HG02763 (cell line): ENCODE measurements around the gene MRPL12.

Experiments
- ATAC-seq: cut with Tn5 transposase; IDR thresholded peaks from one replicate; pipeline ENCODE4 v1.9.1; 2021; ENCODE audit warnings: mild to moderate bottlenecking, moderate library complexity; ENCODE audit not compliant: unreplicated experiment

MRPL12 gene

DNA sequence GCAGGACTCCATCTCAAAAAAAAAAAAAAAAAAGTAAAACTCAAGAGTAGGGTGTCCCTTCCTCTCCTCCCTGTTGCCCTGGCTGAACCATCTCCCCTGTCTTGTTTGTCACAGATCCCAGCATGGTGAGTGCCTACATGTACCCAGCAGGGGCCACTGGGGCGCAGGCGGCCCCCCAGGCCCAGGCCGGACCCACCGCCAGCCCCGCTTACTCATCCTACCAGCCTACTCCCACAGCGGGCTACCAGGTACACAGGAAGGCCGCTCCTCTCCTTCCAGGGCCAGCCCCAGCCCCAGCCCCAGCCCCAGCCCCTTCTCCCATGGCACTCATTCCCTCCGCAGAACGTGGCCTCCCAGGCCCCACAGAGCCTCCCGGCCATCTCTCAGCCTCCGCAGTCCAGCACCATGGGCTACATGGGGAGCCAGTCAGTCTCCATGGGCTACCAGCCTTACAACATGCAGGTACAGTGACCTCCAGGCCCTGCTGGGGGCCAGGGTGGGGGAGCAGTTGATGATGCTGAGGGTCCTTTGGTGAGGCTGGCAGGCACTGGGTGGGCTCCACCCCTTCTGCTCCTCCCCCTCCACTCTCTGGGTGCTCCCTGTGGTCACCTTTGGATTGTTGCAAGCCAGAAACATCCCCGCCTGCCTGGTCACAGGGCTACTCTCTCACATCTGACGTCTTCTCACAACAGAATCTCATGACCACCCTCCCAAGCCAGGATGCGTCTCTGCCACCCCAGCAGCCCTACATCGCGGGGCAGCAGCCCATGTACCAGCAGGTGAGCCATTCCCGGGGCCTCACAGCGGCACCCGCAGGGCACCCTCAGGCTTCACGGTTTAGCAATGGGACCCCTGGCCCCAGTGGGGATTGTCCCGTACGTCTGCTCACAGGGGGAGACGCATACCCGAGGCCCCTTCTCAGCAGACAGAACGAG lies 2.5 kb upstream of the MRPL12 start:
- ATAC-seq = no peak

DNA sequence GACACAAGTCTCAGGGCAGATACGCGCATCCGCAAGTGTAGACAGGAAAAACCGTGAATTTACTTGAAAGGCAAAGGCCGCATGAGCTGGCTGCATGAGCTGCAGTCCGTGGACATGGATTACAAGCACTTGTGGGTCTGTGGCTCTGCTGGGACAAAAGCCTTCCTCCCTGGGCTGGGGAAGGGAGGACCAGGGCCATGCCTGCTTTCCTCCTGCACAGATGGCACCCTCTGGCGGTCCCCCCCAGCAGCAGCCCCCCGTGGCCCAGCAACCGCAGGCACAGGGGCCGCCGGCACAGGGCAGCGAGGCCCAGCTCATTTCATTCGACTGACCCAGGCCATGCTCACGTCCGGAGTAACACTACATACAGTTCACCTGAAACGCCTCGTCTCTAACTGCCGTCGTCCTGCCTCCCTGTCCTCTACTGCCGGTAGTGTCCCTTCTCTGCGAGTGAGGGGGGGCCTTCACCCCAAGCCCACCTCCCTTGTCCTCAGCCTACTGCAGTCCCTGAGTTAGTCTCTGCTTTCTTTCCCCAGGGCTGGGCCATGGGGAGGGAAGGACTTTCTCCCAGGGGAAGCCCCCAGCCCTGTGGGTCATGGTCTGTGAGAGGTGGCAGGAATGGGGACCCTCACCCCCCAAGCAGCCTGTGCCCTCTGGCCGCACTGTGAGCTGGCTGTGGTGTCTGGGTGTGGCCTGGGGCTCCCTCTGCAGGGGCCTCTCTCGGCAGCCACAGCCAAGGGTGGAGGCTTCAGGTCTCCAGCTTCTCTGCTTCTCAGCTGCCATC lies 1.7 kb upstream of the MRPL12 start:
- no peak for ATAC-seq

DNA sequence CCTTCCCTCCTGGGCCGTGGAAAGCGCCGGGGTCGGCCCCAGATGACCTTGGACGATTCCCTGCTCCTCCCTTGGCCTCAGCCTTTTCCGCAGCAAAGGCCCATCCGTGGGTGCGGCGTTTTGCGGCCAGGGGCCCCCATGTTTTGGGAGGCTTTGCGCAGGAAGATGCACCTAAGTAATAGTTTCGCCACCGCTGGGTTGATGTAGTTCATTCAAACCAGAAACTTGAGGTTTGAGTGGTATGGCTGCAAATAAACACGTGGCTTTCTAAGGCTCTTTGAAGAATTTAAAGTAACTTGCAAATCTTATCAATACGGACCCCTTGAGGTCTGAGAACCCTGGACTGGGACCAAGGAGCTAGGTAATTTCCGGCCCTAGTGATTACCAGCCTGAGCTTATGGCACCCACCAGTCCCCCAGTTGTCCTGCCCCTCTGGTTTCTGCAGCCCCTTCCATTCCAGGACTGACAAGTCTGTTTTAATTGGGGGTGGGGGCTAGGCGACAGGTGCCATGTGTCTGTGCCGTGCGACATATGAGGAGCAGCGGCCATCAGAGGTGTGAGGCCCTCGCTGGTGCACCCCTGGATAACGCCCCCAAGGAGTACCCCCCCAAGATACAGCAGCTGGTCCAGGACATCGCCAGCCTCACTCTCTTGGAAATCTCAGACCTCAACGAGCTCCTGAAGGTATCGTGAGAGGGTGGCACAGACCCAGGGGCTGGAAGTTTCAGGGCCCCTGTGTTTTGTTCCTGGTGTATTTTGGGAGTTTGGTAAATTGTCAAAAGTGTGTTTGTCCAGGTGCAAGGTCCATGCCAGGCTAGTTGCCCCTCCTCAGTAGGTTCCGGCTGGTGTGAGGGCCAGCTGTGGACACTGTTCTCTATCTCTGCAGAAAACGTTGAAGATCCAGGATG lies 834 bp downstream of the MRPL12 start:
- no peak for ATAC-seq

DNA sequence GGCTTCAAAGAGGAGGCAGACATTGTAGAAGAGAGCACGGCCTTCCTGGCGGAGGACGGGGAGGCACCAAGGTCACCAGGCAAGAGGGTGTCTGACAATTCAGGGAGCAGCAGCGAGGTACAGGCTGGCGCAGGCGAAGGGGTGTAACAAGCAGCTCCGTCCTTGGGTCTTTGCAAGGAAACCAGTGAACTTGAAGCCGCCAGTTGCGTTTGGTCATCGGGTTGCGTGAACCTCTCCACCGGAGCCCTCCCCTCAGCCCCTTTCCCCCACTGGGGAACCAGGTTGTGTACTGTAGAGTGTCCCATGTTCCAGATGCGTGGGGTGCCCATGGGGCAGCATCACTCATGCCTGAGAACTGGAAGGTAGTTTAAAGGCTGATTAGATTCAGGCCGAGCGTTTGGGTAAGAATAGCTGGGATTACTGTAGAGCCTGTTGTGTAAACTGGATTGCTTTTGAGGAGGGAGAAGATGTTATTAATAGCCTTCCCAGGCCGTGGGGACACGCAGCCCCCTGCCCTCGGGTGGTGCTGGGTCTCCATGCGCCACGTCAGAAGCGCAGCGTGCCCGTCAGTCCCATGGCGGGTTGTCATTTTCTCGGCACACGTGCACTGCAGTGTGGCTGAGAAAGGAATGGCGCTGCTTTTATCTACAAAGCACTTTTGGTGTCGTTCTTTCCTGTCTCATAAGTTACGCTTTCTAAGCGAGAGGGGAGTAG lies 2.5 kb downstream of the MRPL12 start:
- no peak for ATAC-seq

DNA sequence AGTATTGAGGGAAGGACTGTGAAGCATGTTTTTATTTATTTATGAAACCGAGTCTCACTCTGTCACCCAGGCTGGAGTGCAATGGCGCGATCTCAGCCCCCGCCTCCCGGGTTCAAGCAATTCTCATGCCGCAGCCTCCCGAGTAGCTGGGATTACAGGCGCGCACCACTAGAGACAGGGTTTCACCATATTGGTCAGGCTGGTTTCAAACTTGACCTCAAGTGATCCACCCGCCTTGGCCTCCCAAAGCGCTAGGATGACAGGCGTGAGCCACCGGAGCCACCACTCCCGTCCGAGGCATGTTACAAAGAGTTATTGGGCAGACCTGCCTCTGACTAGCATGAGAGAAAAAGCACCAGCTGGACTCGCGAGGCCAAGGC lies 3.1 kb downstream of the MRPL12 start:
- no peak for ATAC-seq

DNA sequence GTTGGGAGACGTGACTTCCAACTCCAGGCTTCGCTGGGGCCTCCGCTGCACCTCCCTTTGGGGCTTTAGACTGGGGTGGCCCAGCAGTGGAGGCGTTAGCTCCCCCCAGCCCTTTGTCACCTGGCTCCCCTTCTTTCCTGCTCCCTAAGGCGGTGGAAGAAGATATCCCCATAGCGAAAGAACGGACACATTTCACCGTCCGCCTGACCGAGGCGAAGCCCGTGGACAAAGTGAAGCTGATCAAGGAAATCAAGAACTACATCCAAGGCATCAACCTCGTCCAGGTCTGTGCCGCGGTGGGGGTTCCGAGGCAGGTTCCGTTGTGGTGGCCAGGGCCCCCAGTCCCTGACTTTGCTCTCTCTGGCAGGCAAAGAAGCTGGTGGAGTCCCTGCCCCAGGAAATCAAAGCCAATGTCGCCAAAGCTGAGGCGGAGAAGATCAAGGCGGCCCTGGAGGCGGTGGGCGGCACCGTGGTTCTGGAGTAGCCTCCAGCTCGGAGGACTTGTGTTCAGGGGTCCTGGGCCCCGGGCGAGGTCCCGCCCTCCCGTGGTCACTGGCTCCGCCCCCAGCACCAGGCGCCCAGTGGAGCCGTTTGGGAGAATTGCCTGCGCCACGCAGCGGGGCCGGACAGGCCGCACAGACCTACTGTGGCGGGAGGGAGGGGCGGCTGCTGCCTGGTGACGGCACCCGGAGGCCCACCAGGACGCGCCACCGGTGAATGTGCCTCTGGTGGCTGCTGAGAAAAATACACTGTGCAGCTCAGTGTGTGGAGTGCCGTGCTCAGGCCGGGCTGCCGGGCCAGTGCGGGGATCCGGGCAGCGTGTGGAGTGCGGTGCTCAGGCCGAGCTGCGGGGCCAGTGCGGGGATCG lies 3.8 kb downstream of the MRPL12 start:
- ATAC-seq = no peak

DNA sequence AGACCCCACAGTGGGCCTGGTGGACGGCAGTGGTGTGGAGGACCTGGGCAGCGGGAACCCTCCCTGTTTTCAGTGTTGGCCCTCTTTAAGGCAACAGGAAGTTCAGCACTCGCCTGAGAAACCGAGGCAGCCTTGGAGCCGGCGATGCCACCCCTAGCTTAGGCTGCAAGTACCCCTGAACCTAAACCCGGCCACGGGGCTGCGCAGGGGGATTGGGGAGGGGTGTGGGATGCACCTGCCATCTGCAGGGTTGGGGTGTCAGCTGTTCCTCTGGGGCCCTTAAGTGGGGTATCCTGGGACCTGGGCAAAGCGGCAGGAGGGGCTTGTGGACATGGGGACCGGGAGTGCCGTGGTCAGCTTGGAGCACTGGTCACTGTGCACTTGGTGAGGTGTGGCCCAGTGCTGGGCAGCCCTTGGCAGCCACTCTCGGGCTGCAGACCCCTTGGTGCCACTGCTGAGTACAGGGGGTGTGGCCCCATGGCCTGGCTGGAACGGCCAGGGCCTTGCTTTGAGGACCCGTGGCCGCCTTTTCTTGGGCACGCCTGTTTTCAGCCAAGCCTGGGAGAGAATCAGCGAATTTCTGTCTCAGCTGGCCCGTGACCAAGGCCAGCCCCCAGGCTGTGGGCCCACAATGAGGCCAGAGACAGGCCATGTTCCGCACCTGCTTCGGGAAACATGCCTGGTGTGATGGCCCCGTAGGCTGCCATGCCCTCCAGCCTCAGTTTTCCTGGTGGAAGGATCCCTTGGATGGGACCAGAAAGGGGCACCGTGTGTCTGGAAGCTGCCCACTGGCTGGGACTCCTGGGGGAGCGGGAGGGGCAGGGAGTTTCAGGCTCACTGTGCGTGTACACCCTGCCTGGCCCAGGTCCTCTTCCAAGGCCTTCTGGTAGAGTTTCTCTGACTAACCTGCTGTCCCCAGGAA lies 4.8 kb downstream of the MRPL12 start:
- ATAC-seq = no peak

DNA sequence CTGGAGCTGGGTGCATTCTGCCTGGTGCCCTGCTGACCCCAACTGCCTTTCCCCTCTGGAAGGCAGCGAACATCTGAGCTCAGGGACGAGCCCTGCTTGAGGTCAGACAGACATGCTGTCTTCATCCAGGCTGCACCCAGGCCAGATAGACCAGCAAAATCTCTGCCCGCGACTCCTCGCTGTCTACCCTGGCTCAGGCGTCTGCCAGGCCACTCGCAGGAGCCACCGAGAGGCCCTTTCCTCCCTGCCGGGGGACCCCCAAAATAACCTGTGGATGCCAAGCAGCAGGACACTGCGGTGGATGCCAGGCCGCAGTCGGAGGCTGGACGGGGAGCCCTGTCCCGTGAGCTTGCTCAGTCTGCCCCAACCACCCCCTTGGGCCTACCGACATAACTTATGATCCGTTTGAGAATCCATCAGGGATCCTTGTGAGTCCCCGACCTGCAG lies 5.6 kb downstream of the MRPL12 start:
- no peak for ATAC-seq

DNA sequence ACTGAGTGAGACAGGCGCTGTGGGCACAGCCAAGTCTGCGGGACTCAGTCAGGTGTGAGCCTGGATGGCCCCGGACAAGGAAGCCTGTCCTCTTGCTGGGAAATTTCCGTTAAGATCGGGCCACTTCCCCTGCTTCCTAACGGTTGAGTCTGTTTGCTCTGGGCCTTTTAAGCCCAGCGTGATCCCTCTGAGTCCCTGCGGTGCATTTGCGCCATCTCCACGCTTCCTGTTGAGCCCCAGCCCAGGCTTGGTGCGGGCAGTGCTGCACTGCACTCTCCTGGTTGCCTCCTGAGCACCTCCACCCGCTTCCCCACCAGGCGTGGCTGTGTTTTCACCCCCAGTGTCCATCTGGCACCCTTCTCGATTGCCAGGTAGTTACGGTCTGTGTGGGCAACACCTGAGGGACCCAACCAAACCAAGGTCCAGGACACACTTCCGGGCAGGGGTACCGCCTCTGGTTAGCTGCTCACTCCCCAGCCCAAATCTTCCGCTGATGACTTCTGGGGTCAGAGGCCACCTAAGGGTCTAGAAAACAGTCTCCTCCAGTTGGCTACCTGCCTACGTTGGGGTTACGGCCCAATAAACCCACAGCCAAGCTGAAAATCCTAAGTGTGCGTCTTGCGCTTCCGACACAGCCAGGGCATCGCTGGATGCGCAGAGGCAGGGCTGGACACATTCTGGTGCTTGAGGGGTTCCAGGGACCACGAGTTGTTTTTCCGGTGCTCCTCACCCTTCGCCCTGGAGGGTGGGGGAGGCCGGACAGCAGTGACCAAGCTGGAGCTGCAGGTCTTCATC lies 7.5 kb downstream of the MRPL12 start:
- ATAC-seq = no peak

DNA sequence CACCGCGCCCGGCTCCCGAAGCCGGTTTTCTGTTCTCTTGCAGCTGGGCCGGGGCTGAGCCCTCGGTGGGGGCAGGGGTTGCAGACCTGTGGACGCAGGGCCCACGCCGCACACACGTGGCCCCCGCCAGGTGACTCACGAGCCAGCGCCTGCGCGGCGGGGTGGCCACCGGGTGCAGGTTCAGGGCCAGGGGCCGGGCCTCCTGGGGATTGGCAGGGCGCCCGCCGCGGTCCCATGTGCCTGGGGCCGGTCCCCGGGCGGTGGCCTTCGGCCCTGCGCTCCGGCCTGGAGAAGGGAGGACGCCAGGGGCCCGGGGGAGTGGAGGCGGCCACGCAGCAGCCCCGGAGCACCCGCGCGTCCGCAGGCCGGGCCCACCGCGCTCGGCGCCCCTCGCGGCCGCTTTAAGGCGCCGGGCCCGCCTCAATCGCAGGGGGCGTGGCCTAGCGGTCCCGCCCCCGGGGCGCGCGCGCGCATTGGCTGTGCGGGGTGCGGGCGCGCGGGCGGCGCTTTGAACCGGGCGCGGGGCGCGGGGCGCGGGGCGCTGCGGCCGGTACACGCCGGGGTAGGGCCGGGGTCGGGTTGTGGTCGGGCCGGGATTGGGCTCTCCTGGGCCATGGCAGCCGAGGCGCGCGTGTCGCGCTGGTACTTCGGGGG lies 8.8 kb downstream of the MRPL12 start, which contains the start of gene SLC25A10:
Gene SLC25A10 (plus strand): TSS at position 471 of the 654 bp plus-strand sequence. CDS start 143 bp downstream, at position 614.
- peak; percentile 61 for ATAC-seq

DNA sequence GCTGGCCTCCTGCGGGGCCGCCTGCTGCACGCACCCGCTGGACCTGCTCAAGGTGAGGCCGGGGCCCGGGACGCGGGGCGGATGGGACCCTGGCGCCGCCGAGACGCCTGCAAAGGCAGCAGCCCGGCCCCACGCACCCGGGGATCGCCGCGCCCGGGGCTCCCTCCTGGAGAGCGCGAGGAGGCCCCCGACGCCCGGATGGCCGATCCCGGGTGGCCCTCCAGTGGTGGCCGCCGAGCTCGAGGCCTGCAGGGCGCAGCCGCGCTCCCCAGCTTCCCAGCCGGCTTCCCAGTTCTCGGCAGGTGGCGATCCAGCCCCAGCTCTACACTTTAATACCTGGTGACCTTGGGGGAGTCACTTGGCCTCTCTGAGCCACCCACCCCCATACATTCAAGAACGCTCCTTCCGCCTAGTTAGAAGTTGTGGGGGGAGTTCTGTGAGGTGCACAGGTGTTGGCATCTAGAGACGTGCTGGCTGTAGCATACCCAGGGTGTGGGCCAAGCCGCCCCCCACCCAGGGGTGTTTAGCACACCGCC lies 9.4 kb downstream of the MRPL12 start:
- no peak for ATAC-seq

DNA sequence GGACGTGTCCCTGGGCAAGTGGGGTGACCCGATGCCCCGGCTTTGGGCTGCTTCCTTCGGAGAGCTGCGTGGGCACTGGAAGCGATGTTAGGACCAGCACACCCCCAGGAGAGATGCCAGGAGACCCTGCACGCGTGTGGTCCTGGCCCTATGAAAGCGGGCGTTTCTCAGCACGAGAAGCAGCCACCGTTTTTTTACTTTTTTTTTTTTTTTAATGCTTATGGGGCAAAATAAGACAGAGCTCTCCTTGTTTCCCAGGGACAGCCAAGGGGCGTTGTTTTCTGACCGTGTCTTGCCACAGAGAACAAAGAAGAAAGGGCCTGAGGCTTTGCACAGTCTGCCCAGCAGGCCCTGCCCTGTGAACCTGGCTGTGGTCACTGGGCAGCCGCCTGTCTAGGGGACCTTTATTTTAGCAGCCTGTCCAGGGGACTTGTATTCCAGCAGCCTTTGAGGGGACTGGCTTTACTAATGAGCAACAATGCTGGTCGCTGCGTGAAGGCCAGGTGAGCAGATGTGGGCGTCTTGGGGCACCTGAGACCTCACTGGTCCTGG lies 9.9 kb downstream of the MRPL12 start:
- ATAC-seq = no peak

DNA sequence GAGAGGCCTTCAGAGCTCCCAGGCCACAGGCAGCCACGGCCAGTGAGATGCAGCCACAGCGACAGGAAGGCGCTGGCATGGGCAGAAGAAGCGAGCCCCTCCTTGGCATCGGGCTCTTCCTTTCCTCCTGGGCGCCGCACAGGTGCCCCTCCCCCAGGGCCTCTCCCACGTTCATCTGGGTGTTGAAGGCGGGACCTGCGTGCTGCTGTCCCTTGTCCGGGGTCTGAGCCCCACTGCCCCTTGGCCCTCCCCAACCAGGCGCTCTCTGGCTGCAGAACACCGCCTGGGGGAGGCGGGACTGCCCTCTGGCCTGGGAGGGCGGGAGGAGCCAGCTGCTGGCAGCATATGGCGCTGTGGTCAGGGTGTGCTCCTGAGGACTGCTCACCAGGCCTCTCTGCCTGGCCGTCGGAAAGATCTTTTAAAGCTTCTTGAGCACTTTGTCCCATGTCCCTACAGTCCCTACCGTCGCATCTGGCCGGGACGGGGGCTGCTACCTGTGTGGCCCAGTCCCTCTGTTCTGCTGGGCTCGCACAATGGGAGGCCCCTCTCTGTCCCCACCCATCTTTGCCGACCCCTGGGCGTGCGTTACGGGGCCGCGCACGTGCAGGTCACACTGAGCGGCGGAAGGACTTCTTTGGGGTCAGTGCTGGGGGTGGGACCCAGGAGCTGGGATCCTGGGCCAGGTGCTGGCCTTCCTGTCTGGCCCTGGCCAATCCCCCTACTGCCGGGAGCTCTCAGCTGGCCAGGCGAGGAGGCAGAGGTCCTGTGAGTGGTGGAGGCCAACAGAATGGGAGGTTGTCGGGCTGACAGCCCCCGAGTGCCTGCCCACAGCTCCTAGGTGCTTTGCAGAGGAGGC lies 10.6 kb downstream of the MRPL12 start:
- no peak for ATAC-seq

DNA sequence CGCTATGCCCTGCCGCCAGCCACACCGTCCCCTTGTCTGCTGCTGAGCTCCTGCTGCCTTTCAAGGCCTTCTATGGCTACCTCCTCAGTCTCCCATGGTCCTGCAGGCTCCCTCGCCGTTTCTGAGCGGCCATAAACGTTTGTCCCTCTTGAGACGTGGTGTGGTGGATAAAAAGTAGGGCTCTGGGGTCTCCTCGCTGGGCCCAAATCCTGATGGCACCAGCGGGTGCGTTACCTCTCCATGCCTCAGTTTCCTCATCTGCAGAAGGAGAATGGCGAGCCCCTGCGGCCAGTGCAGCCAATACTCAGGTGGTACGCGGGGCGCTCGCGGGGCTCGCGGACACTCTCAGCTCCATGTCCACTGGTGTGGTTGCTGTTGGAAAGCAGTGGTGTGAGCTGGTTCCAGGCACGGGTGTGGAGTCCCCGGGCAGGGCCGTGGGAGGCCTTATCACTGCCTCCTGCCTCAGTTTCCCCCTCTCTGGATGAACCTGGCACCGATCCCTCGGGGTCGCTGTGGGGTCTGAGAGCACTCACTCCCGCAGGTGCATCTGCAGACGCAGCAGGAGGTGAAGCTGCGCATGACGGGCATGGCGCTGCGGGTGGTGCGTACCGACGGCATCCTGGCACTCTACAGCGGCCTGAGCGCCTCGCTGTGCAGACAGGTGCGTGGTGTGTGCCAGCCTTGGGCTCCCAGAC lies 11.4 kb downstream of the MRPL12 start:
- no peak for ATAC-seq
